ENCODE measurements around the gene GJD3. TPM values are rescaled to one million over a fixed set of nuclear protein-coding genes. Genes with fewer than 3 reads are reported as not detected.

The GJD3 gene
- total RNA-seq, 1 donor from 2014 or later = not detected

DNA sequence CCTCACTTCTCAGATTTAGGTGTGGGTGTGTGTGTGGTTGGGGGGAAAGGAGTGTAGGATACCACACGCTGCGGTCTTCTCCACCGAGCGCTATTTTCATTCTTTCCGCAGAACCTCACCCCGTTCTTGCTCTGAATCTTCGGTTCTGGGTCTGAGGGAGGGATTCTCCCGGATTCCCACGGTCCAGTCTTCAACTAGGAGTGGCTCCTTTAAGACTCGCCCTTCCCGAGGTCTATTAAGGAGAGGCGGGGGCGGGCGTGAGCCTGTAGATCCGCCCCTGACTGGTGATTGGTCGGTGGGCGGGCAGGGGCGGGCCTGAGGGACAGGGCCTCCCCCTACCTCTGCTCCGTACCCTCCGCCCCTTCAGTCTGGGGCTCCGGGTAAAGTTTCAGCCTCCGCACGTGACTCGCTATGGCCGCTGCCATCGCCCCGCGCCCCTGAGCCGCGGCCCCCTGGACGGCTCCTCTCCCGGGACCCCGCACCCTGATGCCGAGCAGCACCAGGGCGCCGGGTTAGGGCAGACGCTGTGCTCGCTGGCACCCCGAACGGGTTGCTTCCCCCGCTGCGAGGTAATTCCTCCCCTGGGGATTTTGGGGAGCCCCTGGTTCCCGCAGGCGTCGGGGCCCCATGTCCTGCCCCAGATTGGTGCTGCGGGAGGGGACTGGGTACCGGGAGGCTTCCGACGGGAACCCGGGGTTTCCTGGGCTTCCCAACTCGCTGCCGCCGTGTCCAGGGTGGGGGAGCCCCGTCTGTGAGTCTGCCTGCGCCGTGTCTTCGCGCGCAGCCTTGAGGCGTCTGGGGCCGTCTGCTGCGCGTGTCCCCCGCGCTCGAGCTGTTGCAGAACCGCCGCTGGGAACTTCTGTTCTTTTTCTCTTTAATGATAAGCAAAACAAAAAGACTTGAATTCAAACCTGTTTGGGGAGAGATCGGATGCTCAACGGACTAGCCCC, 46.4 kb downstream of the GJD3 start:
- Histone ChIP-seq H3K4me3 (peak overlapping the region; percentile 70 to 86), H3K27ac (peak overlapping the region; percentile 90 to 91), H3K9me3 (no peaks in the 10 kb centered on the region), H3K36me3 (no peaks in the 10 kb centered on the region), H3K4me1 (peaks cover 43 to 88% of the 10 kb centered on the region in 2 donors), H3K27me3 (no peaks in the 10 kb centered on the region)
- intact Hi-C loops (cut with DNase I) = loop anchor here (1.0 kb wide), 1 partner anchor 23 kb away; no protein-coding TSS in a partner anchor
- DNase-seq (ENCODE audit: low spot score in 2 of 2) = peak; percentile 91 to 99
- TF ChIP-seq, protein P1, sequence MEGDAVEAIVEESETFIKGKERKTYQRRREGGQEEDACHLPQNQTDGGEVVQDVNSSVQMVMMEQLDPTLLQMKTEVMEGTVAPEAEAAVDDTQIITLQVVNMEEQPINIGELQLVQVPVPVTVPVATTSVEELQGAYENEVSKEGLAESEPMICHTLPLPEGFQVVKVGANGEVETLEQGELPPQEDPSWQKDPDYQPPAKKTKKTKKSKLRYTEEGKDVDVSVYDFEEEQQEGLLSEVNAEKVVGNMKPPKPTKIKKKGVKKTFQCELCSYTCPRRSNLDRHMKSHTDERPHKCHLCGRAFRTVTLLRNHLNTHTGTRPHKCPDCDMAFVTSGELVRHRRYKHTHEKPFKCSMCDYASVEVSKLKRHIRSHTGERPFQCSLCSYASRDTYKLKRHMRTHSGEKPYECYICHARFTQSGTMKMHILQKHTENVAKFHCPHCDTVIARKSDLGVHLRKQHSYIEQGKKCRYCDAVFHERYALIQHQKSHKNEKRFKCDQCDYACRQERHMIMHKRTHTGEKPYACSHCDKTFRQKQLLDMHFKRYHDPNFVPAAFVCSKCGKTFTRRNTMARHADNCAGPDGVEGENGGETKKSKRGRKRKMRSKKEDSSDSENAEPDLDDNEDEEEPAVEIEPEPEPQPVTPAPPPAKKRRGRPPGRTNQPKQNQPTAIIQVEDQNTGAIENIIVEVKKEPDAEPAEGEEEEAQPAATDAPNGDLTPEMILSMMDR (IDR thresholded peaks at IDR 0.05) = no peak

DNA sequence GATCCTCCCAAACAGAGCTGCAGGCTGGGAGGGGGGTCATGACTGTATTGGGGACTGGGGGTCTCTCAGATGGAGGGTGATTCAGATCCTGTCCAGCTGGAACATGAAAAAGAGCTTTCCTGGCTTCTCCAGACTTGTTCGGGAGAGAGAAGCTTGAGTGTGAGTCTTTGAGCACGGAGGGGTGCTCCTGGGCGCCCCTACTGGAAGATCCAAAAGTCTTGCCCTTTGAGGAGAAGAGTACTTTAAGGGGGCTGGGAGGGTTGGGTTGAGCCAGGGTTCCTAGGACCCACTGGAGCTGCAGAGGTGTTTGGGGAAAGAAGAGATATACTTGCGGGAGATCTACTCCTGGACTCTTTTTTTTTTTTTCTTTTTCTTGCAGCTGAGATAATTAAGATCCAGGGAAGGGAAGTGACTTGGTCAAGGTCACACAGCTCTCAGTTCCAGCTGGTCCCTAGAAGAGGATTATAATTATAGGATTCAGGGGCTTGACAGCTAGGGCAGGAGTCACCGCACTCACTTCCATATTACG, 47.1 kb downstream of the GJD3 start:
- peak in 1 of 2 donors; percentile 85 for DNase-seq (ENCODE audit: low spot score in 2 of 2)
- TF ChIP-seq, protein P1 (IDR thresholded peaks at IDR 0.05) = peak; percentile 29 to 63 (median 51)
- no peaks in the 10 kb centered on the region for H3K27me3 ChIP-seq
- no peaks in the 10 kb centered on the region for H3K9me3 ChIP-seq
- no peaks in the 10 kb centered on the region for H3K36me3 ChIP-seq
- peak overlapping the region; percentile 70 to 86 for H3K4me3 ChIP-seq
- H3K4me1 ChIP-seq = peaks cover 47 to 88% of the 10 kb centered on the region in 2 donors
- H3K27ac ChIP-seq = peak overlapping the region; percentile 90 to 91
- intact Hi-C loops (cut with DNase I) = no loop called here

DNA sequence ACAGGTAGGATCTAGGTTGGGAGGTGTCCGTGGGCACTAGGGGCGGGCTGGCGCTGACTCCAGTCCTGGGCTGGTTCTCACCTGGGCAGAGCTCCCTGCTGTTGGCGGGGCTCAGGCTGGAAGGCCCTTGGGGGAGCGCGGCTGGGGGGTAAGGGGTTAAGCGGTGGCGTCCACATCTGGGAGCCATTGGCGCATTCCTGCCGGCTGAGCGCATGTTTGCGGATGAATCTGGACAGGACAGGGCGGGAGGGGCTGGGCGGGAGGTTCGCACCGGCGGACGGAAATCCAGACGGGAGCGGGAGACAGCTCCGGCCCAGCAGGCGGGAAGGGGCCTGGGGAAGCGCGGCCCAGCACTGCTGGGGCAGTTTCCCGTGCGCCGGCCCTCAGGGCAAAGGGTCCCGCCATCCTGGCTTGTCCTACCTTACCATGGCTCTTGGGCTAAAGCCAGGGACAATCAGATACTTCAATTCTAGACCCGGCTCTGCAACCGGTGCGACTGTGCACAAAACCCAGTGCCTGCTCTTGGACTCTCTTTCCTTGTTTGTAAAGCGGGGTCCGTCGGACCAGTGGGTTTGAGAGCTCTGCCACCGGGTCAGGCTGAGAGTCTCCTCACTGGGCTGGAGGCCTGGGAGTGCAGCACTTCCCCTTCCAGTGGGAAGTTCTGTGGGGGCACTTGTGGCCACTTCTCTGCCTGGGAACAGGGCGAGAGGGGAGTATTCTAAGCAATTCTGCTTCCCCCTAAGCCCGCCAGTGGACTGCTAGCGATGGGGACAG, 47.8 kb downstream of the GJD3 start:
- TF ChIP-seq, protein P1 (IDR thresholded peaks at IDR 0.05) = no peak
- Histone ChIP-seq H3K4me1 (peaks cover 48 to 88% of the 10 kb centered on the region in 2 donors), H3K27me3 (no peaks in the 10 kb centered on the region), H3K27ac (peak overlapping the region; percentile 90 to 91), H3K36me3 (no peaks in the 10 kb centered on the region), H3K4me3 (peak overlapping the region; percentile 70 to 86), H3K9me3 (no peaks in the 10 kb centered on the region)
- peak in 1 of 2 donors; percentile 84 for DNase-seq (ENCODE audit: low spot score in 2 of 2)
- intact Hi-C loops (cut with DNase I) = no loop called here

DNA sequence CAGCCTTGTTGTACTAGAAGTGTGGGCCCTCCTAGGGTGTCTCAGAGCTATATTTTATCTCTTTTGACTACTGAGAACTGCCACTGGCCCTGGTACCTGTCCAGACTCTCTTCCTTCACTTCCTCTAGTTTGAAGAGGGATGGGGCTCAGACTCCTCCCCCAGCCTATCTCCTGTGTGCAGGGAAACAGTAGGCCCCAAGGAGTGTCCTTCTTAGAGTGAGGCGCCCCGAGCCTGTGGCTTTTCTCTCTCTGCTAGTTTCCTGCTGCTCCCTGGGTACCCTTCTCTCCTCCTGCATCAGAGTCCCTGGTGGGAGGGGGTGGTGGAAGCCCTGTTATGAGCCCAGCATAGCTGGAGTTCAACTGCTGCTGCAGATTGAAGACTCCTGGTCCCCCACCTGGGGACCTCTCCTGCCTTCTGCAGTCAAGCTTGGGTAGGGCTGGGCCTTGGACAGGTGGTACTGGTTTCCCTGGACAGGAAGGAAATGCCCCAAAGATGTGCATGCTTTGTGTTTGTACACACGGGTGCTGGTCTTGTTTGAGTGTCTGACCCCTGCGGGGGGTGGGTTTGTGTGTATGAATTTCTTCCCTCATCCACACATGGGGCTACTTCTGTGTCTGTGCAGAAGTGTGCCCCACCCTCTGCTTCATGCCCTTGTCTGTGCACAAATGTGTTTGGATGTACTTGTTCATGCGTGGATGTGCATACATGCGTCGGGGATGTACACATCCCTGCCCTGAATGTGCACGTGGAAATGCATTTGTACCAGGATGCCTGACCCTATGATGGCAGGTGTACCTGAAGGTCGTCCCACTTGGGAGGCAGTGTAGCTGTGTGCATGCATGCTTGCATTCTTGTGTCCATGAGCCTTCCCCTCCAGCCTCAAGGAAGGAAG, 48.6 kb downstream of the GJD3 start:
- peaks cover 52 to 88% of the 10 kb centered on the region in 2 donors for H3K4me1 ChIP-seq
- H3K36me3 ChIP-seq = no peaks in the 10 kb centered on the region
- DNase-seq (ENCODE audit: low spot score in 2 of 2) = peak in 1 of 2 donors; percentile 61
- TF ChIP-seq, protein P1 (IDR thresholded peaks at IDR 0.05) = no peak
- intact Hi-C loops (cut with DNase I) = no loop called here
- no peaks in the 10 kb centered on the region for H3K9me3 ChIP-seq
- peak overlapping the region; percentile 90 to 91 for H3K27ac ChIP-seq
- H3K4me3 ChIP-seq = peak overlapping the region in 1 of 2 donors; percentile 86
- no peaks in the 10 kb centered on the region for H3K27me3 ChIP-seq
